PC-3 (cell line): Measurements from ENCODE around the gene SLC13A3. TPM values are rescaled to one million over a fixed set of nuclear protein-coding genes. Genes with fewer than 3 reads are reported as not detected.

Experiments
- ATAC-seq: fragments of 200-7000 bp; cut with Tn5 transposase; 2 replicates; pipeline ENCODE4 v1.9.1; 2020; ENCODE audit warnings: mild to moderate bottlenecking, moderate library complexity
- BruUV-seq: library from RNA; stranded (reverse); fragments of 400-500 nt; replicated peaks from 2 replicates; lab custom pipeline; 2021; lab: Mats Ljungman, UMichigan
- CTCF ChIA-PET: fragments of 300-600 bp; sonication (Branson Sonifier 250); formaldehyde crosslinking; loops from one replicate; lab custom pipeline; 2022; ENCODE audit warnings: antibody characterized with exemption; lab: Charles Lee
- POLR2A ChIA-PET: fragments of 300-600 bp; sonication (Branson Sonifier 250); formaldehyde crosslinking; loops from one replicate; lab custom pipeline; 2022; ENCODE audit warnings: antibody characterized with exemption; ENCODE audit not compliant: unreplicated experiment; lab: Charles Lee
- DNase-seq: peaks from one replicate; pipeline ENCODE4 v3.0.0-alpha.2; 2015
- H2AFZ ChIP-seq: fragments of 300-600 bp; sonication (generic); 2 replicates; pipeline ENCODE4 v1.6.0; 2016; ENCODE audit warnings: antibody characterized with exemption, low read length
- H3F3A ChIP-seq: fragments of 300-600 bp; sonication (generic); one replicate; pipeline ENCODE4 v1.6.0; 2017; ENCODE audit warnings: antibody characterized with exemption, low read length, control low read depth, mild to moderate bottlenecking; ENCODE audit not compliant: unreplicated experiment
- H3K27ac ChIP-seq: fragments of 300-600 bp; sonication (generic); 2 replicates; pipeline ENCODE4 v1.5.1; 2016; ENCODE audit warnings: mild to moderate bottlenecking, low read length
- H3K27me3 ChIP-seq: fragments of 300-600 bp; sonication (generic); 2 replicates; pipeline ENCODE4 v1.6.1; 2016; ENCODE audit warnings: low read length, mixed read lengths
- H3K36me3 ChIP-seq: fragments of 300-600 bp; sonication (generic); 2 replicates; pipeline ENCODE4 v1.6.1; 2016; ENCODE audit warnings: low read depth, mixed run types, low read length, mixed read lengths
- H3K4me1 ChIP-seq: fragments of 300-600 bp; sonication (generic); 2 replicates; pipeline ENCODE4 v1.5.1; 2016; ENCODE audit warnings: low read length; ENCODE audit not compliant: insufficient read depth
- H3K4me2 ChIP-seq: fragments of 300-600 bp; sonication (generic); 2 replicates; pipeline ENCODE4 v1.6.0; 2016; ENCODE audit warnings: low read length
- H3K4me3 ChIP-seq: fragments of 300-600 bp; sonication (generic); 2 replicates; pipeline ENCODE4 v1.5.1; 2016; ENCODE audit warnings: mild to moderate bottlenecking, low read length, mixed read lengths
- H3K79me2 ChIP-seq: fragments of 300-600 bp; sonication (generic); 2 replicates; pipeline ENCODE4 v1.6.1; 2017; ENCODE audit warnings: low read length, mixed read lengths
- H3K9ac ChIP-seq: fragments of 300-600 bp; sonication (generic); 2 replicates; pipeline ENCODE4 v1.6.0; 2016; ENCODE audit warnings: mild to moderate bottlenecking, low read length
- H3K9me2 ChIP-seq: fragments of 300-600 bp; sonication (generic); replicated peaks from 2 replicates; pipeline ENCODE4 v1.6.1; 2016; ENCODE audit warnings: mixed run types, low read length, mixed read lengths
- H3K9me3 ChIP-seq: fragments of 300-600 bp; sonication (generic); 2 replicates; pipeline ENCODE4 v1.6.1; 2016; ENCODE audit warnings: low read length, mixed read lengths
- H4K20me1 ChIP-seq: fragments of 300-600 bp; sonication (generic); 2 replicates; pipeline ENCODE4 v1.6.1; 2016; ENCODE audit warnings: low read length, mixed read lengths
- CTCF ChIP-seq: fragments of 300-600 bp; sonication (generic); conservative IDR thresholded peaks from 2 replicates; pipeline ENCODE4 v1.5.1; 2017; ENCODE audit warnings: antibody characterized with exemption, low read depth, mild to moderate bottlenecking, low read length
- EZH2 ChIP-seq: fragments of 300-600 bp; sonication (generic); IDR thresholded peaks from one replicate; pipeline ENCODE4 v1.6.1; 2017; ENCODE audit warnings: antibody characterized with exemption, mild to moderate bottlenecking, low read length; ENCODE audit not compliant: unreplicated experiment
- EZH2phosphoT487 ChIP-seq: fragments of 300-600 bp; sonication (generic); IDR thresholded peaks from 2 replicates; pipeline ENCODE4 v1.6.1; 2018; ENCODE audit warnings: mild to moderate bottlenecking, antibody characterized with exemption, low read length, borderline replicate concordance
- intact Hi-C: fragments of 100-400 bp; cut with micrococcal nuclease; formaldehyde crosslinking; loops from 2 replicates; pipeline ENCODE4 v1.9.0; 2023
- total RNA-seq: library from RNA; depleted of rRNA; stranded (reverse); fragments of >200 nt; gene quantifications from 2 replicates; pipeline ENCODE4 v1.2.3, GENCODE V29; 2014

The SLC13A3 gene
- total RNA-seq, 1 experiment from 2014 or later = not detected

GRCh38 chr20:46557231-46557956 is 93.9 kb downstream of the SLC13A3 start:
- no peaks in the 10 kb centered on the region for H4K20me1 ChIP-seq
- CTCF ChIA-PET = no interaction called here
- H2AFZ ChIP-seq = no peak overlapping the region
- no peaks in the 10 kb centered on the region for H3F3A ChIP-seq
- H3K9me2 ChIP-seq = no peaks in the 10 kb centered on the region
- intact Hi-C loops = no loop called here
- no peaks in the 10 kb centered on the region for H3K79me2 ChIP-seq
- H3K36me3 ChIP-seq = no peaks in the 10 kb centered on the region
- peaks cover 18% of the 10 kb centered on the region for H3K4me1 ChIP-seq
- H3K27ac ChIP-seq = no peak overlapping the region
- H3K9ac ChIP-seq = no peak overlapping the region
- no peak for TF ChIP-seq EZH2phosphoT487
- TF ChIP-seq EZH2 = no peak
- no peak for TF ChIP-seq CTCF
- no TSS peak for BruUV-seq
- POLR2A ChIA-PET = no interaction called here
- no peaks in the 10 kb centered on the region for H3K9me3 ChIP-seq
- no peak overlapping the region for H3K4me2 ChIP-seq
- no peaks in the 10 kb centered on the region for H3K27me3 ChIP-seq
- DNase-seq (peak; percentile 36), ATAC-seq (no peak)
- H3K4me3 ChIP-seq = no peak overlapping the region

GRCh38 chr20:46555370-46555956 is 95.8 kb downstream of the SLC13A3 start:
- Histone ChIP-seq H3F3A (no peaks in the 10 kb centered on the region), H3K27me3 (0 out of 2 replicates have a peak, but pooled peaks cover 2% of the 10 kb centered on the region), H3K36me3 (no peaks in the 10 kb centered on the region), H3K9me2 (no peaks in the 10 kb centered on the region), H3K79me2 (no peaks in the 10 kb centered on the region), H3K4me3 (no peak overlapping the region), H2AFZ (no peak overlapping the region), H3K27ac (no peak overlapping the region), H3K4me2 (no peak overlapping the region), H4K20me1 (no peaks in the 10 kb centered on the region), H3K9ac (no peak overlapping the region), H3K9me3 (no peaks in the 10 kb centered on the region), H3K4me1 (peaks cover 18% of the 10 kb centered on the region)
- ATAC-seq (no peak), DNase-seq (no peak)
- POLR2A ChIA-PET = no interaction called here
- intact Hi-C loops = no loop called here
- TF ChIP-seq CTCF = no peak
- no peak for TF ChIP-seq EZH2phosphoT487
- no peak for TF ChIP-seq EZH2
- CTCF ChIA-PET = no interaction called here
- BruUV-seq = no TSS peak

DNA sequence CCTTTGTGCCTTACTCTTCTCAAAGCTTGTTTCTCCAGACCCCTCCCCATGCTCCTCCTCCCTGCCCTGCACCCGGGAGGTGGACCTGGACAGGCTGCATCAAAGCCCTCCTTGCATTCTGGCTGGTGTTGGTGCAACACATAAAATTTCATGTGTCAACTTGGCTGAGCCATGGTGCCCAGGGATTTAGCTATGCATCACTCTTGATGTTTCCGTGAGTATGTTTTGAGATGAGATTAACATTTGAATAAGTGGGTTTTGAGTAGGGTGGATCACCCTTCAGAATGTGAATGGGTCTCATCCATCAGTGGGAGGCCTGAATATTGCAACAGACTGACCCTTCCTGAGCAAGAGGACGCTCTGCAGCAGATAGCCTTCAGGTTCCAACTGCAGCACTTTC is 96.4 kb downstream of the SLC13A3 start:
- no peak for ATAC-seq
- no peaks in the 10 kb centered on the region for H3K9me2 ChIP-seq
- no peak overlapping the region for H3K27ac ChIP-seq
- no peak overlapping the region for H2AFZ ChIP-seq
- no TSS peak for BruUV-seq
- no peaks in the 10 kb centered on the region for H3K79me2 ChIP-seq
- no peak overlapping the region for H3K4me3 ChIP-seq
- TF ChIP-seq EZH2phosphoT487 = no peak
- TF ChIP-seq EZH2 = no peak
- no peak for TF ChIP-seq CTCF
- peaks cover 18% of the 10 kb centered on the region for H3K4me1 ChIP-seq
- no peak overlapping the region for H3K4me2 ChIP-seq
- no peaks in the 10 kb centered on the region for H3F3A ChIP-seq
- CTCF ChIA-PET = no interaction called here
- no peaks in the 10 kb centered on the region for H4K20me1 ChIP-seq
- no peaks in the 10 kb centered on the region for H3K36me3 ChIP-seq
- intact Hi-C loops = no loop called here
- H3K9ac ChIP-seq = no peak overlapping the region
- H3K9me3 ChIP-seq = no peaks in the 10 kb centered on the region
- H3K27me3 ChIP-seq = 0 out of 2 replicates have a peak, but pooled peaks cover 2% of the 10 kb centered on the region
- DNase-seq = no peak
- POLR2A ChIA-PET = interaction anchor here (0.5 kb wide), 1 partner anchor 133 kb away, joined by 3 read pairs; no protein-coding TSS in a partner anchor
